PFSK-1 (cell line): ENCODE data around the gene RASA3.
A peak's percentile ranks its signal among the peaks of the same experiment; 100 is the strongest.

Experiments used
- FOXP2 ChIP-seq: optimal IDR thresholded peaks from 2 replicates; pipeline ENCODE3; 2011; ENCODE audit warnings: borderline replicate concordance, control low read depth, inconsistent platforms; ENCODE audit not compliant: insufficient read depth; ENCODE audit errors: extremely low read length, extremely low read depth
- POLR2AphosphoS5 ChIP-seq: IDR thresholded peaks from 2 replicates; pipeline ENCODE4 v1.6.1; 2012; ENCODE audit warnings: low read depth, mild to moderate bottlenecking, control low read depth, low read length, moderate library complexity
- REST ChIP-seq, 2 experiments: IDR thresholded peaks; 2 replicates each; pipeline versions ENCODE4 v1.6.1 to v1.8.0; 2011 to 2012; ENCODE audit warnings: low read depth in 2 of 2, low read length in 2 of 2, control low read depth in 1 of 2, inconsistent platforms in 1 of 2, mild to moderate bottlenecking in 1 of 2, moderate library complexity in 1 of 2; ENCODE audit not compliant: insufficient read depth in 1 of 2
- SIN3A ChIP-seq: IDR thresholded peaks from 2 replicates; pipeline ENCODE4 v1.6.1; 2012; ENCODE audit warnings: mild to moderate bottlenecking, low read length, moderate library complexity, borderline replicate concordance; ENCODE audit not compliant: insufficient read depth
- TAF1 ChIP-seq: IDR thresholded peaks from 2 replicates; pipeline ENCODE4 v1.6.1; 2012; ENCODE audit warnings: low read length, control low read depth, borderline replicate concordance; ENCODE audit not compliant: insufficient read depth

Gene RASA3

GRCh38 chr13:114111577-114111976 is 20.8 kb downstream of the RASA3 start:
- TF ChIP-seq REST (IDR thresholded peaks at IDR 0.05; ENCODE audit: insufficient read depth in 1 of 2, low read depth in 2 of 2, low read length in 2 of 2) (no peak), FOXP2 (no peak), TAF1 (no peak), POLR2AphosphoS5 (no peak), SIN3A (no peak)

- TF ChIP-seq FOXP2 (no peak), REST (IDR thresholded peaks at IDR 0.05; ENCODE audit: insufficient read depth in 1 of 2, low read depth in 2 of 2, low read length in 2 of 2) (0 out of 4 replicates have a peak, but pooled peaks of 1 of the 2 experiments have one; percentile 7)
These were observed 22.2 kb downstream of the RASA3 start for GRCh38 chr13:114110091-114110829.

GRCh38 chr13:114109641-114110041 is 22.8 kb downstream of the RASA3 start:
- TF ChIP-seq FOXP2: no peak
- no peak for TF ChIP-seq REST (IDR thresholded peaks at IDR 0.05; ENCODE audit: insufficient read depth in 1 of 2, low read depth in 2 of 2, low read length in 2 of 2)
- TF ChIP-seq SIN3A: no peak
- TF ChIP-seq TAF1: no peak
- no peak for TF ChIP-seq POLR2AphosphoS5

- TF ChIP-seq REST (IDR thresholded peaks at IDR 0.05; ENCODE audit: insufficient read depth in 1 of 2, low read depth in 2 of 2, low read length in 2 of 2) (no peak), POLR2AphosphoS5 (no peak), TAF1 (no peak), SIN3A (no peak), FOXP2 (no peak)
These were observed 23.5 kb downstream of the RASA3 start for GRCh38 chr13:114108894-114109293.
